Osteocyte (in vitro differentiated cells): ENCODE data around the gene PRICKLE3. TPM values are rescaled to one million over a fixed set of nuclear protein-coding genes. Genes with fewer than 3 reads are reported as not detected.

Experiments used
- DNase-seq: peaks from one replicate; pipeline ENCODE4 v3.0.0; 2021; ENCODE audit warnings: mixed read lengths; ENCODE audit not compliant: unreplicated experiment; ENCODE audit errors: extremely low spot score
- H3K27ac Mint-ChIP-seq: one replicate; pipeline ENCODE4 v1.8.0; 2021; ENCODE audit warnings: mild to moderate bottlenecking, mixed read lengths; ENCODE audit not compliant: unreplicated experiment
- H3K27me3 Mint-ChIP-seq: one replicate; pipeline ENCODE4 v1.8.0; 2021; ENCODE audit warnings: mixed read lengths; ENCODE audit not compliant: unreplicated experiment
- H3K36me3 Mint-ChIP-seq: one replicate; pipeline ENCODE4 v1.8.0; 2021; ENCODE audit warnings: mixed read lengths; ENCODE audit not compliant: unreplicated experiment
- H3K4me1 Mint-ChIP-seq: one replicate; pipeline ENCODE4 v1.8.0; 2021; ENCODE audit warnings: mixed read lengths; ENCODE audit not compliant: unreplicated experiment
- H3K4me3 Mint-ChIP-seq: one replicate; pipeline ENCODE4 v1.8.0; 2021; ENCODE audit warnings: mild to moderate bottlenecking, moderate library complexity, mixed read lengths; ENCODE audit not compliant: unreplicated experiment
- H3K9me3 Mint-ChIP-seq: one replicate; pipeline ENCODE4 v1.8.0; 2021; ENCODE audit warnings: mixed read lengths; ENCODE audit not compliant: unreplicated experiment
- total RNA-seq: library from RNA; stranded (reverse); gene quantifications from 2 replicates; pipeline ENCODE4 v1.2.1, GENCODE V29; 2021
- TF ChIP-seq, protein P1 (sequence below): fragments of 200-600 bp; sonication (generic); IDR thresholded peaks from 2 replicates; pipeline ENCODE4 v1.5.0; 2021; ENCODE audit warnings: antibody characterized with exemption, mild to moderate bottlenecking, moderate library complexity

Gene PRICKLE3
- total RNA-seq, 1 donor from 2014 or later = 8.5 TPM

GRCh38 chrX:49212861-49213260, 26.7 kb upstream of the PRICKLE3 start:
- no peaks in the 10 kb centered on the region for H3K27me3 Mint-ChIP-seq

DNA sequence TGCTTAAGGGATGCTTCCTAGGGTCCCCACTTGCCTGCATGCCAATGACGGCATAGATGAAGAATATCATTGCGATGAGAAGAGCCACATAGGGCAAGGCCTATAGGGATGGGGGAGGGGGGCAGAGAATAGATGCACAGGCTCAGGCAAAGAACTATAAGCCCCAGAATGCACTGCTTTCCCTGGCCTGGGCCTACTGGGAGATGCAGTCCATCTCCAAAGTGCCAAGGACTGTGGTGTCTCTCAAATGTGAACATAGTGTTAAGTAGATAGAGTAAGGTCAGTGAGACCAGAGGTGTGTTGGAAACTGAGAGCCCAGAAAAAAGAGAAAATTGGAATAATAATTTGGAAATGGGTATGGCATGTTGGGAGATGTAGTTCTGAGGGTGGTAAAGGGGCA, 26.0 kb upstream of the PRICKLE3 start:
- no peak for DNase-seq
- H3K27me3 Mint-ChIP-seq = no peaks in the 10 kb centered on the region
- H3K36me3 Mint-ChIP-seq = no peaks in the 10 kb centered on the region
- H3K4me1 Mint-ChIP-seq = no peaks in the 10 kb centered on the region
- H3K9me3 Mint-ChIP-seq = peaks cover 11% of the 10 kb centered on the region
- TF ChIP-seq, protein P1, sequence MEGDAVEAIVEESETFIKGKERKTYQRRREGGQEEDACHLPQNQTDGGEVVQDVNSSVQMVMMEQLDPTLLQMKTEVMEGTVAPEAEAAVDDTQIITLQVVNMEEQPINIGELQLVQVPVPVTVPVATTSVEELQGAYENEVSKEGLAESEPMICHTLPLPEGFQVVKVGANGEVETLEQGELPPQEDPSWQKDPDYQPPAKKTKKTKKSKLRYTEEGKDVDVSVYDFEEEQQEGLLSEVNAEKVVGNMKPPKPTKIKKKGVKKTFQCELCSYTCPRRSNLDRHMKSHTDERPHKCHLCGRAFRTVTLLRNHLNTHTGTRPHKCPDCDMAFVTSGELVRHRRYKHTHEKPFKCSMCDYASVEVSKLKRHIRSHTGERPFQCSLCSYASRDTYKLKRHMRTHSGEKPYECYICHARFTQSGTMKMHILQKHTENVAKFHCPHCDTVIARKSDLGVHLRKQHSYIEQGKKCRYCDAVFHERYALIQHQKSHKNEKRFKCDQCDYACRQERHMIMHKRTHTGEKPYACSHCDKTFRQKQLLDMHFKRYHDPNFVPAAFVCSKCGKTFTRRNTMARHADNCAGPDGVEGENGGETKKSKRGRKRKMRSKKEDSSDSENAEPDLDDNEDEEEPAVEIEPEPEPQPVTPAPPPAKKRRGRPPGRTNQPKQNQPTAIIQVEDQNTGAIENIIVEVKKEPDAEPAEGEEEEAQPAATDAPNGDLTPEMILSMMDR = no peak
- H3K4me3 Mint-ChIP-seq = no peak overlapping the region
- H3K27ac Mint-ChIP-seq = no peak overlapping the region

More at GRCh38 chrX:49212861-49213260, 26.7 kb upstream of the PRICKLE3 start:
- H3K36me3 Mint-ChIP-seq = no peaks in the 10 kb centered on the region
- peaks cover 11% of the 10 kb centered on the region for H3K9me3 Mint-ChIP-seq
- H3K4me3 Mint-ChIP-seq = no peak overlapping the region
- TF ChIP-seq, protein P1 = no peak
- no peaks in the 10 kb centered on the region for H3K4me1 Mint-ChIP-seq
- DNase-seq = no peak
- no peak overlapping the region for H3K27ac Mint-ChIP-seq

DNA sequence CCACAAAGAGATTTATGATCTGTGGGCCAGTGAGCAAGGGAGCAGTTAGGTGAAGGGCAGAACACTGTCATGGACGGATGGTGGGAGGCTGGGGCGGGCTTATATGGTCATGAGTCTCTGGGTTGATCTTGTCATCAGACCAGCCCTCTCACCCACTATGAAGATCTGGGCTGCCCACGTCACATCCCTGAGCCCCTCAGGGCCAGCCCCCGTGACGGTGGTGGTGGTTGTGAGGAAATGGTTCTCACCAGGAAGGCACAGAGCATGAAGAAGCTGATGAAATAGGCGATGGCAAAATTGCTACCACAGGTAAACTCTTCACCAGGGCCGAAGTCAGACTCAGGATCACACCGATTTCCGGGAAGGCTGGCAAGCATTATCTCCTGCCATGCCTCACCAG, 24.9 kb upstream of the PRICKLE3 start:
- Mint-ChIP-seq H3K4me1 (no peaks in the 10 kb centered on the region), H3K27me3 (no peaks in the 10 kb centered on the region), H3K9me3 (peaks cover 11% of the 10 kb centered on the region), H3K27ac (no peak overlapping the region), H3K4me3 (no peak overlapping the region), H3K36me3 (no peaks in the 10 kb centered on the region)
- TF ChIP-seq, protein P1 = no peak
- no peak for DNase-seq

DNA sequence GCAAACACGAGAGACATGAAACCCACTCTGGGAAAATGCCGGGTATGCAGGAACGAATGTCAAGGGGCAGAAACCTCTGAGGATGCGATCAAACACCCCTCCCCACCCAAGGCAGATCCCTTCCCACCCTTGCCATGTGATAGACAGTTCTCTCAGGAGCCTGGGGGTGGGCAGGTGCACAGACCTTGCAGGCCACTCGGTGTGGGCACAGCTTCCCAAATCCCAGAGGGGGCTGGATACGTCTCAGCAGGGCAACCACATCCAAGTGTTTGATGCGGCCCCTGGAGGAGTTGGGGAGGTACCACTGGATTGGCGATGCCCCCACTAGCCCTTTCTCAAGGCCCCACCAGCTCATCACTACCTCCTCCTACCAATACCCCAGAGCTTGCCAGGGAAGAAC, 24.2 kb upstream of the PRICKLE3 start:
- Mint-ChIP-seq H3K36me3 (no peaks in the 10 kb centered on the region), H3K4me1 (no peaks in the 10 kb centered on the region), H3K4me3 (no peak overlapping the region), H3K27ac (no peak overlapping the region), H3K9me3 (peaks cover 11% of the 10 kb centered on the region), H3K27me3 (no peaks in the 10 kb centered on the region)
- TF ChIP-seq, protein P1 = no peak
- no peak for DNase-seq

GRCh38 chrX:49209434-49210251, 23.5 kb upstream of the PRICKLE3 start:
- no peak for DNase-seq
- Mint-ChIP-seq H3K27ac (no peak overlapping the region), H3K9me3 (peaks cover 11% of the 10 kb centered on the region), H3K4me1 (no peaks in the 10 kb centered on the region), H3K36me3 (no peaks in the 10 kb centered on the region), H3K27me3 (no peaks in the 10 kb centered on the region), H3K4me3 (no peak overlapping the region)
- TF ChIP-seq, protein P1 = no peak
